WTC11 (cell line): ENCODE results near the gene TNFAIP8L3. TPM values are rescaled to one million over a fixed set of nuclear protein-coding genes. Genes with fewer than 3 reads are reported as not detected.

Experiments used
- ATAC-seq: fragments of 200-7000 bp; cut with Tn5 transposase; 2 replicates; pipeline ENCODE4 v1.10.0; 2021; ENCODE audit warnings: mild to moderate bottlenecking, moderate library complexity
- CTCF ChIA-PET: fragments of 300-600 bp; sonication (Branson Sonifier 250); formaldehyde crosslinking; loops from one replicate; lab custom pipeline; 2021; ENCODE audit warnings: antibody characterized with exemption; lab: Charles Lee
- POLR2A ChIA-PET: fragments of 350-600 bp; sonication (Branson Sonifier 250); formaldehyde crosslinking; loops from one replicate; lab custom pipeline; 2021; ENCODE audit warnings: antibody characterized with exemption; lab: Charles Lee
- DNase-seq: peaks from one replicate; pipeline ENCODE4 v3.0.0; 2021; ENCODE audit warnings: low spot score
- H3K27ac Mint-ChIP-seq: 2 replicates; pipeline ENCODE4 v1.8.0; 2021; ENCODE audit warnings: mixed read lengths
- H3K27me3 Mint-ChIP-seq: 2 replicates; pipeline ENCODE4 v1.8.0; 2021; ENCODE audit warnings: low read depth, mild to moderate bottlenecking, moderate library complexity, mixed read lengths
- H3K36me3 Mint-ChIP-seq: 2 replicates; pipeline ENCODE4 v1.8.0; 2021; ENCODE audit warnings: mixed read lengths
- H3K4me1 Mint-ChIP-seq: 2 replicates; pipeline ENCODE4 v1.8.0; 2022; ENCODE audit warnings: mixed read lengths
- H3K4me3 Mint-ChIP-seq: 2 replicates; pipeline ENCODE4 v1.8.0; 2021; ENCODE audit warnings: mild to moderate bottlenecking, moderate library complexity, mixed read lengths
- H3K9me3 Mint-ChIP-seq: 2 replicates; pipeline ENCODE4 v1.8.0; 2021; ENCODE audit warnings: mixed read lengths
- CBFB ChIP-seq: sonication (generic); formaldehyde crosslinking; IDR thresholded peaks from 2 replicates; pipeline ENCODE4 v1.8.1; 2022; ENCODE audit warnings: mild to moderate bottlenecking, low read depth, missing genetic modification reagents
- GTF2I ChIP-seq: fragments of 250-450 bp; sonication (Bioruptor Pico); conservative IDR thresholded peaks from 2 replicates; pipeline ENCODE4 v1.4.0; 2021; ENCODE audit warnings: mild to moderate bottlenecking
- JAZF1 ChIP-seq: fragments of 250-450 bp; sonication (Bioruptor Pico); IDR thresholded peaks from 2 replicates; pipeline ENCODE4 v1.9.0; 2021; ENCODE audit warnings: moderate library complexity, mild to moderate bottlenecking, inconsistent platforms
- MAX ChIP-seq: sonication (generic); formaldehyde crosslinking; IDR thresholded peaks from 2 replicates; pipeline ENCODE4 v1.8.0; 2022; ENCODE audit warnings: mild to moderate bottlenecking, missing genetic modification reagents
- SMAD3 ChIP-seq: sonication (generic); formaldehyde crosslinking; IDR thresholded peaks from 2 replicates; pipeline ENCODE4 v1.8.0; 2022; ENCODE audit warnings: missing genetic modification reagents, mild to moderate bottlenecking, borderline replicate concordance
- SMAD4 ChIP-seq: sonication (generic); formaldehyde crosslinking; IDR thresholded peaks from 2 replicates; pipeline ENCODE4 v1.8.0; 2022; ENCODE audit warnings: mild to moderate bottlenecking, missing genetic modification reagents
- SOX15 ChIP-seq: fragments of 250-450 bp; sonication (Bioruptor Pico); IDR thresholded peaks from 2 replicates; pipeline ENCODE4 v1.9.0; 2021; ENCODE audit warnings: mild to moderate bottlenecking
- STAT6 ChIP-seq: sonication (generic); formaldehyde crosslinking; conservative IDR thresholded peaks from 2 replicates; pipeline ENCODE4 v1.8.1; 2023; ENCODE audit warnings: mild to moderate bottlenecking, low read depth, missing genetic modification reagents, moderate library complexity
- TEAD4 ChIP-seq: sonication (generic); formaldehyde crosslinking; IDR thresholded peaks from 2 replicates; pipeline ENCODE4 v1.8.0; 2022; ENCODE audit warnings: mild to moderate bottlenecking, missing genetic modification reagents
- TP53 ChIP-seq: sonication (generic); formaldehyde crosslinking; IDR thresholded peaks from 2 replicates; pipeline ENCODE4 v1.8.1; 2023; ENCODE audit warnings: mild to moderate bottlenecking, missing genetic modification reagents
- ZNF121 ChIP-seq: sonication (generic); formaldehyde crosslinking; IDR thresholded peaks from 2 replicates; pipeline ENCODE4 v1.8.0; 2023; ENCODE audit warnings: missing genetic modification reagents
- ZNF396 ChIP-seq: fragments of 250-450 bp; sonication (Bioruptor Pico); IDR thresholded peaks from 2 replicates; pipeline ENCODE4 v1.8.0; 2021; ENCODE audit warnings: mild to moderate bottlenecking, moderate library complexity, borderline replicate concordance
- ZNF416 ChIP-seq: fragments of 250-450 bp; sonication (Bioruptor Pico); IDR thresholded peaks from 2 replicates; pipeline ENCODE4 v1.9.0; 2021; ENCODE audit warnings: mild to moderate bottlenecking, inconsistent platforms
- ZNF532 ChIP-seq: fragments of 250-450 bp; sonication (Bioruptor Pico); IDR thresholded peaks from 2 replicates; pipeline ENCODE4 v1.9.0; 2021; ENCODE audit warnings: mild to moderate bottlenecking, borderline replicate concordance
- total RNA-seq: library from RNA; stranded (reverse); gene quantifications from 3 replicates; pipeline ENCODE4 v1.2.3, GENCODE V29; 2021
- TF ChIP-seq, protein P1 (sequence below): sonication (generic); formaldehyde crosslinking; IDR thresholded peaks from 2 replicates; pipeline ENCODE4 v1.8.0; 2023; ENCODE audit warnings: missing genetic modification reagents
- TF ChIP-seq, protein P2 (sequence below): sonication (generic); formaldehyde crosslinking; IDR thresholded peaks from 2 replicates; pipeline ENCODE4 v1.8.0; 2022; ENCODE audit warnings: mild to moderate bottlenecking, missing genetic modification reagents
- TF ChIP-seq, protein P3 (sequence below): sonication (generic); formaldehyde crosslinking; IDR thresholded peaks from 2 replicates; pipeline ENCODE4 v1.8.1; 2023; ENCODE audit warnings: mild to moderate bottlenecking, missing genetic modification reagents, moderate library complexity

The TNFAIP8L3 gene
- total RNA-seq, 1 experiment from 2014 or later = 0.39 TPM

DNA sequence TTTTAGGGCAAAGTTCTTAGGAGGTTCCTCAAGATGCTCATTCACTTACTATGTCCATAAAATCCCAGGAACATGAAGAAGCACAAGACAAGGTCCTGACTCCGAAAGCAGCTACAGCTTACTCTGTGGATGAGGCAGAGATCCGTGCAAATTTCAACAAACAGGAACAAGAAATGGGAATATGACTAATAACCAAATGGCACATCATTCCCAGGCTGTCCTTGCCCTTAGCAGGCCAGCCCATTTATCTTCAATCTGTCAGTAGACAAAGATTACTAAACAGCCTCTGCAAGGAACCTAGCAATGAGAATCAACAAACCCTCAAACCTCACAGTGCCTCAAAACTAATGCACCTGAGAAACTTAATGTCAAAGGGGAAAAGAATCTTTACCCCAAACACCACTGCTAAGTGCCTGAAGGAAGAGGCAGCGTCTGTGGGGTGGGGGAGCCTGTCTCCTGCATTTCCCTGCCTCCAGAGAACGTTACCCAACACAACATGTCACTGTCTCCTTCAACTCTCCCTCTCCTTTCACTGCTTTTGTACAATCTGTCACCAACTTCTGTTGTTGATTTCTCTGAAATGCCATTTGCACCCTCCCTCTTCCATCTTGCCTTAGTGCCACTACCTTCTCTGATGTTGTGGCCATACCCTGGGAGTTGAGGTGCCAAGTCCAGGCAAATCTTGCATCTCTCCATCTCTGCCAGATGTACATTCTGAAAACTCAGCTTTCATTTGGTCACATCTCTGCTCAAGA lies 4.8 kb downstream of the TNFAIP8L3 start:
- ChIA-PET CTCF (no interaction called here), POLR2A (no interaction called here)
- no peak for TF ChIP-seq SMAD3 (CRISPR knock-in tag)
- TF ChIP-seq ZNF416 (CRISPR knock-in tag) = no peak
- TF ChIP-seq, protein P1, sequence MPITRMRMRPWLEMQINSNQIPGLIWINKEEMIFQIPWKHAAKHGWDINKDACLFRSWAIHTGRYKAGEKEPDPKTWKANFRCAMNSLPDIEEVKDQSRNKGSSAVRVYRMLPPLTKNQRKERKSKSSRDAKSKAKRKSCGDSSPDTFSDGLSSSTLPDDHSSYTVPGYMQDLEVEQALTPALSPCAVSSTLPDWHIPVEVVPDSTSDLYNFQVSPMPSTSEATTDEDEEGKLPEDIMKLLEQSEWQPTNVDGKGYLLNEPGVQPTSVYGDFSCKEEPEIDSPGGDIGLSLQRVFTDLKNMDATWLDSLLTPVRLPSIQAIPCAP (CRISPR knock-in tag) = no peak
- TF ChIP-seq, protein P2, sequence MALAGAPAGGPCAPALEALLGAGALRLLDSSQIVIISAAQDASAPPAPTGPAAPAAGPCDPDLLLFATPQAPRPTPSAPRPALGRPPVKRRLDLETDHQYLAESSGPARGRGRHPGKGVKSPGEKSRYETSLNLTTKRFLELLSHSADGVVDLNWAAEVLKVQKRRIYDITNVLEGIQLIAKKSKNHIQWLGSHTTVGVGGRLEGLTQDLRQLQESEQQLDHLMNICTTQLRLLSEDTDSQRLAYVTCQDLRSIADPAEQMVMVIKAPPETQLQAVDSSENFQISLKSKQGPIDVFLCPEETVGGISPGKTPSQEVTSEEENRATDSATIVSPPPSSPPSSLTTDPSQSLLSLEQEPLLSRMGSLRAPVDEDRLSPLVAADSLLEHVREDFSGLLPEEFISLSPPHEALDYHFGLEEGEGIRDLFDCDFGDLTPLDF (CRISPR knock-in tag) = no peak
- TF ChIP-seq SMAD4 (CRISPR knock-in tag) = no peak
- no peak for TF ChIP-seq ZNF532 (CRISPR knock-in tag)
- TF ChIP-seq TP53 (CRISPR knock-in tag) = no peak
- TF ChIP-seq JAZF1 (CRISPR knock-in tag) = no peak
- no peak for TF ChIP-seq TEAD4 (CRISPR knock-in tag)
- no peak for TF ChIP-seq GTF2I (CRISPR knock-in tag)
- TF ChIP-seq ZNF396 (CRISPR knock-in tag) = no peak
- TF ChIP-seq ZNF121 = no peak
- TF ChIP-seq CBFB (CRISPR knock-in tag) = no peak
- DNase-seq (no peak), ATAC-seq (no peak)
- Mint-ChIP-seq H3K9me3 (no peaks in the 10 kb centered on the region), H3K4me1 (peaks cover 29% of the 10 kb centered on the region), H3K4me3 (no peak overlapping the region), H3K27ac (no peak overlapping the region), H3K27me3 (peaks cover 53% of the 10 kb centered on the region), H3K36me3 (peaks cover 4% of the 10 kb centered on the region; the same call in 1 of the 2 replicates)

- TF ChIP-seq, protein P3, sequence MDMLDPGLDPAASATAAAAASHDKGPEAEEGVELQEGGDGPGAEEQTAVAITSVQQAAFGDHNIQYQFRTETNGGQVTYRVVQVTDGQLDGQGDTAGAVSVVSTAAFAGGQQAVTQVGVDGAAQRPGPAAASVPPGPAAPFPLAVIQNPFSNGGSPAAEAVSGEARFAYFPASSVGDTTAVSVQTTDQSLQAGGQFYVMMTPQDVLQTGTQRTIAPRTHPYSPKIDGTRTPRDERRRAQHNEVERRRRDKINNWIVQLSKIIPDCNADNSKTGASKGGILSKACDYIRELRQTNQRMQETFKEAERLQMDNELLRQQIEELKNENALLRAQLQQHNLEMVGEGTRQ (CRISPR knock-in tag) = no peak
- TF ChIP-seq SOX15 (CRISPR knock-in tag) = no peak
- no peak for TF ChIP-seq MAX (CRISPR knock-in tag)
- no peak for TF ChIP-seq STAT6 (CRISPR knock-in tag)
- Mint-ChIP-seq H3K4me3 (no peak overlapping the region), H3K4me1 (peaks cover 37% of the 10 kb centered on the region), H3K27me3 (peaks cover 48% of the 10 kb centered on the region), H3K9me3 (no peaks in the 10 kb centered on the region), H3K36me3 (peaks cover 4% of the 10 kb centered on the region; the same call in 1 of the 2 replicates), H3K27ac (0 out of 2 replicates have a peak overlapping the region, but pooled peaks have one; percentile 8)
- ChIA-PET CTCF (interaction anchor here (0.9 kb wide), 1 partner anchor 44 kb away, joined by 5 read pairs; no protein-coding TSS in a partner anchor), POLR2A (no interaction called here)
- no peak for DNase-seq
- ATAC-seq = no peak
Measured at GRCh38 chr15:51089041-51089440, 5.7 kb downstream of the TNFAIP8L3 start.
